Effector memory CD4-positive, alpha-beta T cell (primary cell): ENCODE measurements around the gene EFS.
A peak's percentile ranks its signal among the peaks of the same experiment; 100 is the strongest.

Experiments
- DNase-seq, 3 donors: peaks; one replicate each; pipeline ENCODE4 v3.0.0-alpha.2; 2020
- H3K27ac ChIP-seq: 2 replicates; pipeline ENCODE4 v1.7.0; 2013; ENCODE audit warnings: mild to moderate bottlenecking, low read length, moderate library complexity; ENCODE audit not compliant: insufficient read depth, poor library complexity, severe bottlenecking
- H3K27me3 ChIP-seq: replicated peaks from 2 replicates; pipeline ENCODE4 v1.7.0; 2013; ENCODE audit warnings: mild to moderate bottlenecking, low read length; ENCODE audit not compliant: insufficient read depth, control insufficient read depth, poor library complexity, severe bottlenecking
- H3K36me3 ChIP-seq: 2 replicates; pipeline ENCODE4 v1.7.0; 2013; ENCODE audit warnings: mild to moderate bottlenecking, low read length, moderate library complexity; ENCODE audit not compliant: control insufficient read depth, insufficient read depth
- H3K4me1 ChIP-seq: 2 replicates; pipeline ENCODE4 v1.7.0; 2013; ENCODE audit warnings: low read length, mild to moderate bottlenecking; ENCODE audit not compliant: control insufficient read depth, insufficient read depth, poor library complexity, severe bottlenecking
- H3K4me3 ChIP-seq: 2 replicates; pipeline ENCODE4 v1.7.0; 2013; ENCODE audit warnings: low read length, low read depth, mild to moderate bottlenecking; ENCODE audit not compliant: insufficient read depth, poor library complexity, severe bottlenecking
- H3K9me3 ChIP-seq: 2 replicates; pipeline ENCODE4 v1.7.0; 2013; ENCODE audit warnings: mild to moderate bottlenecking, low read length, moderate library complexity; ENCODE audit not compliant: control insufficient read depth

The EFS gene

DNA sequence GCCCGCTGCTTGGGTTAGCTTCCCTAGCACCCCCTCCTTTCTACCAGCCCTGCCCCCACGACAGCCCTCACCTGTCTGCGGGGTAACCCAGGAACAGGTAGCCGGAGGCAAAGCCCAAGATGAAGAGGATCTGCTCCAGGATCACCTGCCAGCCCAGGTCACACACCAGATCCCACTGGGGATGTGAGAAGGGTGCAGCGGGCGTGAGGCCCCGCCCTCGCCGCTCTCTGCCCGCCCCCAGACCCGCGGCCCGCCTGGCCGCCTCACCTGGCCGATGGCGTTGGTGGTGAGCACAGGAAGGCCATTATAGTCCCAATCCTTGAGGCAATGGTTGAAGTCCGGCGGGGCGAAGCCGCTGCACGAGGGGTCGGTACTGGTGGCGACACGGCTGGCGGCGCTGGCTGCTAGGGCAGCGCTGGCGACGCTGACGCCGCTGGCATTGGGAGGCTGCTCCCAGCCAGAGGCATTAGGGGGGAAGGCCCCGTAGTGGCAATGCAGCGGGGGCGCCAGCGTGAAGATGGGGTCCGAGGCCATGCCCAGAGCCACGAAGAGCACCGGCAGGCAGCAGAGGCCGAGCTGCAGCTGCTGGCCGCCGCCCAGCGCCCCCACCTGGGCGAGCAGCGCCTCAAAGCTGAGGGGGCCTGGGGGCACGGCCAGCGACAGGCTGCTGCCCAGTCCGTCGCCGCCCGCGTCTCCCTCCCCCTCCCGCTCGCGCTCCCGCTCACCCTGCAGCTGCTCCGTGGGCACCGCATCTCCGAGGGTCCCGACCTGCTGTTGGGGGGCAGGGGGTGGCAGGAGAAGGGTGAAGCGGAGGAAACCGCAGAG is 13.1 kb downstream of the EFS start:
- peaks cover 7% of the 10 kb centered on the region for H3K4me1 ChIP-seq
- H3K9me3 ChIP-seq: no peaks in the 10 kb centered on the region
- H3K4me3 ChIP-seq: peak overlapping the region; percentile 67
- no peak overlapping the region for H3K27ac ChIP-seq
- H3K36me3 ChIP-seq: no peaks in the 10 kb centered on the region
- H3K27me3 ChIP-seq: no peaks in the 10 kb centered on the region
- no peak for DNase-seq

DNA sequence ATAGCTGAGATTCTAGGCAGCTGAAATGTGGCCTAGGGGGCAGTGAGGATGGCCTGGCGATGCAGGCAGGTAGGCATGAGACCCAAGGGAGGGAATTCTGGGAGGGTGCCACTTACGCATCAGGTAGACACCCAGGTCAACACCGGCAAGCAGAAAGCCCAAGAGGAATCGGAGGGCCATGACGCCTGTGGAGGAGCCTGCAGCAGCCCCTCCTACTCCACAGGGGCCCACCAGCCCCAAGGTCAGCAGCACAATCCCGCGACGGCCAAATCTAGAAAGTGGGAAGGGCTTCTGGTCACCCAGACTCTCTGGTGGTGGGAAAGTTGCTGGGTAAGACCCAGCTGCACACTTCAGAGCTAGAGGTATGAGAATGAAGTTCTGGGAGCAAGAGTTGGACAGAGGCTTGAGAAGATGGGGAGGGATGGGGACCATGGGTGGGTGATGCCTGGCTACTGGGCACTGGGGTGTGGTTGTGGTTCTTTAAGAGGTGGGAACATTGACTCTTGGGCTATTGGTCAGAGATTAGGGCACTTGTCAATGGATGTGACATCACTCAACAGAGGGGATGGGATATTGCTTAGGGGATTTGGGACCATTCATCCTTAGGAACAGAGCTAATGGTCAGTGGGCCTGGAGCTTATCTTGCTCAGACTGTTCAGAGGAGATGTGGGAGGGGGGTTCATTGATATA is 15.7 kb downstream of the EFS start:
- H3K36me3 ChIP-seq: no peaks in the 10 kb centered on the region
- H3K4me1 ChIP-seq: peaks cover 7% of the 10 kb centered on the region
- H3K9me3 ChIP-seq: no peaks in the 10 kb centered on the region
- DNase-seq: no peak
- H3K27ac ChIP-seq: no peak overlapping the region
- H3K4me3 ChIP-seq: no peak overlapping the region
- no peaks in the 10 kb centered on the region for H3K27me3 ChIP-seq

DNA sequence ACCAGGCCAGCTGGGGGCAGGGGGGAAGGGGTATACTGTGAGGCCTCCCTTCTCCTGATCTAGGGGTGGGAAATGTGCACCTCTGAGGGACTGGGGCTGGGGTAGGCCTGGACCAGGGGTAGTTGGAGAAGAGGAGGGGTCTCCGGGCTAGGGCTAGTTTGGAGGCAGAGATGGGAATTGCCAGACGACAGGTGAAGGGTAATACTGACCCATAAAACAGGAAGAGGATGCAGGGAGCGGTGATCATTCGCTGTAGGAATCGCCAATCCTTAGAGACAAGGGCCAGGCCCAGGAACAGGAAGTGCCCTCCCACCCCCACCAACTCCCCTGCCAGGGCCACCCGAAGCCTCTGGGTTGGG is 16.7 kb downstream of the EFS start:
- no peaks in the 10 kb centered on the region for H3K36me3 ChIP-seq
- no peaks in the 10 kb centered on the region for H3K27me3 ChIP-seq

DNA sequence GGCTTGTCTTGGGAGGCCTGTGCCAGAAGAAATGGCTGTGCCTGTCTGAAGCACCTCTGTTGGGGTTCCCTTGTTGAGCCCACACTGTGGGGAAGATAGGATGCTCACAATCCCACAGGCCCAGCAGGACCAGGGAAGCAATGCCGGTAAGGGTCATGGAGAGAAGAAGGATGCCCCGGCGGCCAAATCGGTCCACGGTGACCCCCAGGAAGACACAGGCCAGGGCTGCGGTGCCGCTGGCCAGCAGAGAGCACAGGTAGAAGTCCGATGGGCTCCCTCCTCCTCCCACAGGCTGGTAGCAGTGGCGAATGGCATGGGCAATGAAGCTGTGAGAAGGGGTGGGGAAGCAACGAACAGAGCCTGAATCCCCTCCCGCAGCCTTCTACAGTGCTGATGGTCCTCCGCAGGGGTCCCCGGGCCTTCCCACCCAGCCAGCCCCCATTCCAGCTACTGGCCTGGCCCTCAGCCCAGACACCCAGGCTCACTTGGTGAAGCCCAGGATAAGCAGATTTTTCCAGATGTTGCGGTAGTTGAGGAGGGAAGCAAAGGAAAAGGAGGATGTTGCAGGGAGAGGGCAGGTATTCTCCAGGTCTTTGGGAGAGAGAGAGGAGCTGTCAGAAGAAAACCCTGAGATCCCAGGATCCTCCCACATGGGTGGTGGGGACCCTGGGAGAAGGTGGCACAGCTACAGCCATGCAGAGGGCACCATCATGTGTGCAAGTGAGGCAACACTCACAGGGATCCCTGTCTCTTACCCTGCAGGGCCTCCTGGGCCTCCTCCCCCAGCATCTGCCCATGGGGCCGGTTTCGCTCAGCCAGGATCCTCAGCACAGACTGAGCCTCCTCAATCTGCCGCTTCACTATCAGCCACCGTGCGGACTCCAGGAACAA is 17.3 kb downstream of the EFS start:
- H3K4me3 ChIP-seq: no peak overlapping the region
- H3K4me1 ChIP-seq: peaks cover 5% of the 10 kb centered on the region
- no peaks in the 10 kb centered on the region for H3K27me3 ChIP-seq
- H3K36me3 ChIP-seq: no peaks in the 10 kb centered on the region
- no peaks in the 10 kb centered on the region for H3K9me3 ChIP-seq
- DNase-seq: no peak
- H3K27ac ChIP-seq: no peak overlapping the region

More for the DNA sequence above, 16.7 kb downstream of the EFS start:
- H3K27ac ChIP-seq: no peak overlapping the region
- no peak overlapping the region for H3K4me3 ChIP-seq
- no peaks in the 10 kb centered on the region for H3K9me3 ChIP-seq
- DNase-seq: no peak
- H3K4me1 ChIP-seq: peaks cover 7% of the 10 kb centered on the region

DNA sequence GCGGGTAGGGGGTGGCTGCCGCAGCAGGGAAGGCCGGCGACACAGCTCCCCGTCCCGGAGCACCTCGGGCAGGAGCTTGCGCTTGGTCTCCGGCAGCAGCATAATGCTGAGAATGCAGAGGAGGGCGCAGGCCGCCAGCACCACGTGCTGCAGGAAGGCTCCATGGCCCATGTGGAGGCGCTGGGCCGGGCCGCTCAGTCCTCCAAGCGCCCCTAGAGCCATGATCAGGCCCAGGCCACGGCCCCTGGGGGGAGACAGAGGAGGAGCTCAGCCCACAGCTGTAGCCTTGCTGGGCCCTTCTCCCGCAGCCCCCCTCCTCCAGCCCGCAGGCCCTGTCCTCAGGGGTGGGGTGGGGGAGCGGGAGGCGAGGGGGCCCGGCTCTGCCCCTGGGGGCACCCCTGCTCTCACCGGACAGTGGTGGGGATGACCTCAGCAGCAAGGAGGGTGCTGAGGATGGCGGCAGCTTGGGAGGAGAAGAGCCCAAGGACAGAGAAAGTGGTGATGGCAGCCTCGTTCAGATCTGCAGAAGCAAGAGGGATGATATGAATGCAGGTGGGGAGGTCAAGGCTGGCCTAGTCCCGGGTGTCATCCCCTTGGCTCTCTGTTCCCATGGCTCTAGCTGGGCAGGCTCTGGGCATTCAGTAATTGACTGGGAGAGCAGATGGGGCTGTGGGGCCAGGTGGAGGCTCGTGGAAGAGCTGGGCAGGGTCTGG is 18.1 kb downstream of the EFS start:
- no peaks in the 10 kb centered on the region for H3K36me3 ChIP-seq
- no peaks in the 10 kb centered on the region for H3K9me3 ChIP-seq
- peaks cover 2% of the 10 kb centered on the region for H3K4me1 ChIP-seq
- DNase-seq: no peak
- no peaks in the 10 kb centered on the region for H3K27me3 ChIP-seq
- no peak overlapping the region for H3K4me3 ChIP-seq
- H3K27ac ChIP-seq: no peak overlapping the region

DNA sequence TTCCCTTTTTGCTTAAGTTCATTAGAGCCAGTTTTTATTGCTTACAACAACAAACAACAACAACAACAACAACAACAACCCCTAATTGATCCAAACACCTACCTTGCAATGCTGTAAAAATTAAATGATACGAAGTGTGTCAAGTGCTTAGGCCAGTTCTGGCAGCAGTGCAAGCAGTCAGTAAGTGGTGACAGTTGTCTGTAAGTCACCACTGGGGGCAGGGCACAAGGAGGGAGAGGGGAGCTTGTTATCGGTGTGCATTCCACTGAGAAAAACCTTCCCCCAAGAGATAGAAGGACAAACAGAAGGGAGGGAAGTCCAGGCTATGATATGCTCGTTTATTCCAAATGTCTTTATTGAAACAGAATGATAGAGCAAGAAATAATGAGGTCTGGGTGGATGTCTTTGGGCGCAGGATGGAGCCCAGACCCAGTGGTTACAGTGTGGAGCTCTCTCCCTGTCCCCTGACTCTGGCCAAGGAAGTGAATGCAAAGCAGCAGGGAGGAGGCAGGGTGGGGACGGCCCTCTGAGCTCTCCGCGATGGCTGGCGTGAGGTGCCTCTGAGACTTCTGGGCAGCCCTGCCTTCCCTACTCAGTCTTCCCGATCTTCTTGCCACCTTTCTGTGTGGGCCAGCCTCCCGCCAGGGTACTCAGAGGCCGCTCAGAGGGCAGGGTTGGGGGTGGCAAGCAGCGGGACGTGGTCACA is 18.8 kb downstream of the EFS start:
- H3K9me3 ChIP-seq: no peaks in the 10 kb centered on the region
- H3K36me3 ChIP-seq: no peaks in the 10 kb centered on the region
- no peak overlapping the region for H3K4me3 ChIP-seq
- no peaks in the 10 kb centered on the region for H3K27me3 ChIP-seq
- DNase-seq: no peak
- no peak overlapping the region for H3K27ac ChIP-seq
- H3K4me1 ChIP-seq: no peaks in the 10 kb centered on the region

DNA sequence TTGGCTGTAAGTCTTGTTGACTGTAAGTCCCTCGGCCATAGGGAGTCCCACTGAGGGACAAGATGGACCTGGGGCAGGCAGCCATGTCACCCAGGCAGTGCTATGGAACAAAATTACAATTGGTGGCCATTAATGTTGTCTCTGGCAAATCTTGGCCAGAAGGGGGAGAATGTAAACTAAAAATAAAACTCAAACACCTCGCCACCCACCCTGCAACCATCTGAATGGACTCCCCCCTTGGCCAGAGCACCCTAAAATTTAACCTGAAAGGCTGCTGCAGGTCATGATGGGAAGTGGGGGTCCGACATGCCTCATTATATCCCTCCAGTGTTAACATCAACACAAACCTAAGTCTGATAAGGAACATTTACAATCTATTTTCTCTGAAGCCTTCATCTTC is 20.5 kb downstream of the EFS start:
- Histone ChIP-seq H3K27ac (no peak overlapping the region), H3K27me3 (no peaks in the 10 kb centered on the region), H3K4me1 (no peaks in the 10 kb centered on the region), H3K36me3 (no peaks in the 10 kb centered on the region), H3K9me3 (no peaks in the 10 kb centered on the region), H3K4me3 (no peak overlapping the region)
- no peak for DNase-seq

DNA sequence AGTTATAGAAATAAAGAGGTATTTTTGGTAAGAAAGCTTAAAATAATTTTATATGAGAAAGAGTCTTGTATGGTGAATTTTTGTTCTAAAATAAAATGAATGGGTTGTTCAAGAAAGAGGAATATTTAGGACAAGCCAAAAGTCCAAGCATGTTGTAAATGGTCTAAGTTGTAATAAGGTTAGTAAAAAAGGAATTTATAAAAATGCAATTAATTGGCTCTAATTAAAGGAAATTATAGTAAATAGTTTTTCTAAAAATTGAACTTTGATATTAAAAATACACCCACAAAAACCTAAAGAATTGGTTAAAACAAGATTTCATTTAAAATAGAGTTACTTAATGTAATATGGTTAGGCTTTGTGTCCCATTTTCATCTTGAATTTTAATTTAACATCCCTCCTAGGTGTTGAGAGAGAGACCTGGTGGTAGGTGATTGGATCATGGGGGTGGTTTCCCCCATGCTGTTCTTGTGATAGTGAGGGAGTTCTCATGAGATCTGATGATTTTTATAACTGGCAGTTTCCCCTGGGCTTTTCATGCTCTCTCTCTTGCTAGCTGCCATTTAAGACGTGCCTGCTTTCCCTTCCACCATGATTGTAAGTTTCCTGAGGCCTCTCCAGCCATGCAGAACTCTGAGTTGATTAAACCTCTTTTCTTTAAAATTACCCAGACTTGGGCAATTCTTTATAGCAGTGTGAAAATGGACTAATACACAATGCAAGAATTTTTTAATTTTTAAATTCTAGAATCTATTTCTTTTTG is 25.3 kb downstream of the EFS start:
- no peaks in the 10 kb centered on the region for H3K4me1 ChIP-seq
- no peaks in the 10 kb centered on the region for H3K27me3 ChIP-seq
- H3K36me3 ChIP-seq: no peaks in the 10 kb centered on the region
- H3K4me3 ChIP-seq: no peak overlapping the region
- H3K9me3 ChIP-seq: no peaks in the 10 kb centered on the region
- H3K27ac ChIP-seq: no peak overlapping the region
- DNase-seq: no peak

DNA sequence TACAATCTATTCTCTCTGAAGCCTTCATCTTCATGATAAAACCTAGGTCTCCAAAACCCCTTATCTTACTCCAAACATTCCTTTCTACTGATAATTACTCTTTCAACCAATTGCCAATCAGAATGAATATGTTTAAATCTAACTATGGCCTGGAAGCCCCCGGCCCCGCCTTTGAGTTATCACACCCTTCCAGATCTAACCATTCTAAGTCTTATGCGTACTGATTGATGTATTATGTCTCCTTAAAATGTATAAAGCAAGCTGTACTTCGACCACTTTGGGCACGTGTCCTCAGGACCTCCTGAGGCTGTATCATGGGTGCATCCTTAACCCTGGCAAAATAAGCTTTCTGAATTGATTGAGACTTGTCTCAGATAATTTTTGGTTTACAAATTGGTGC is 29.3 kb downstream of the EFS start:
- H3K9me3 ChIP-seq: no peaks in the 10 kb centered on the region
- no peaks in the 10 kb centered on the region for H3K4me1 ChIP-seq
- H3K4me3 ChIP-seq: no peak overlapping the region
- no peaks in the 10 kb centered on the region for H3K36me3 ChIP-seq
- no peaks in the 10 kb centered on the region for H3K27me3 ChIP-seq
- no peak overlapping the region for H3K27ac ChIP-seq
- no peak for DNase-seq
